COR-L47 (cell line): ENCODE measurements around the gene TSHZ1.

ENCODE experiments used
- DNase-seq: peaks from one replicate; lab custom pipeline; 2025; lab: John Stamatoyannopoulos, UW

The TSHZ1 gene

GRCh38 chr18:75207310-75208154 is 3.1 kb upstream of the TSHZ1 start:
- no peak for DNase-seq

DNA sequence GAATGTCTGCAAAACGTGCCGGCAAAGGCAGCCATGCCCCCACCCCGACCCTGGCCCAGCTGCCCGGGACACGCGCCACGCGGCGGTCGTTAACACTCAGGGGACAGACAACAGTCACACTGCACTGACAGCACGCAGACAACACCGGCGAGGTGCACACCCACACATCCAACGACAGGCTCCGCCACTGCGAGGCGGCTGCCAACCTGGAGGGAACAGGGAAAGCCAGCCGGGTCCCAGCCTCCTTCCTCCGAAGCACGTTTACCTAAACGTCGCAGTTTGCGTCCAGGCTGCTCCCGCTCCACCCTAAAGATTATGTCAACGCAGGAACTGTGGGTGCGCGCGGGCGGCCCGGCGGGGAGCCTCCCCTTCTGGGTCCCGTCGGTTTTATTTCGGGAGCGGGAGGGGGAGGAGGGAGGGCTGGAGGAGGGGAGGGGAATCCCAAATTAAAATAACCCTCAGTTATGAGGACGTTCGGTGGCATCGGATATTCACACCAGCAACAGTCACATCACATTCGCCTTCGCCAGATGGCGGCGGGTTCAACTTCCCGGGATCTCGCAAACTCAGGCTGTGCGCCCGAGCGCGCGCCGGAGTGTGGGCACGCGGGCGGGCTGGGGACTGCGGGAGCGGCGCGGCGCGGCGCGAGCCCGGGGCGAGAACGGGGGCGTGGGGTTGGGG is 2.3 kb upstream of the TSHZ1 start:
- DNase-seq = peak; percentile 72

- no peak for DNase-seq
Measured at GRCh38 chr18:75208836-75209128, 1.8 kb upstream of the TSHZ1 start.

DNA sequence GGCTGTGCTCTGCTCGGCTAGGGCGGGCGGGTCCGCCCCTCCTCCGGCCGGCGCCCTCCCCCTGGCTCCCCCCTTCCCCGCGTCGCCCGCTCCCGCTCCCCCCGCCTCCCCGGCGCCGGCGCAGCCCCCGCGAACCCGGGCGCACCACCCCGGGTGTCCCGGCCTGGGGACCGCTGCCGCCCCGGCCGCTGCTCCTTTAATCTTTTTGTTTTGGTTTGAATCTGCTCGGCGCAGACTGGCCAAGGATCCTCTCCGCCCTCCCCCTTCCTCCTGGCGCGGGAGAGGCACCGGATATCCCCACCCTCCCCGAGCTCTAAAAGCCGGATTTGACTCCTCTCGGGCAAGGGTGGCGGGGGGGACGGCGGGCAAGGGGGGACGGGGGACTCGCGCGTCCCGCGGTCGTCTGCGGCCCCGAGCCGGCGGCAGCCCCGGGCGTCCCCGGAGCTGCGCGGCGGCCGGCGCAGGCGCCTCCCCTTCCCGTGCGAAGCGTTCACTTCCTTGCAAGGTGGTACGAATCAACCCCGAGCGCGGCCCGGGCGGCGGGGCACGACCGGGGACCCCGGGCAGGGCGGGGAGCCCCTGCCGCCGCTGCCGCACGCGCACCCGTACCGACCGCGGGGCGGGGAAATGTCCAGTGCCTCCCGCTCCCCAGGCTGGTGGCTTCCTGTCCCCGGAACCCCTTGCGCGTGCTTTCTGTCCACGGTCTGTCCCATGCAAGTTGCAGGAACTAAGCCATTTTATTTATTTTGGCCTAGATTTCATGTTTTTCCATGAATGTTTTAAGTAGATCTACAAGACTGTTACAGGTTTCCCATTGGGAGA is 1.3 kb upstream of the TSHZ1 start, which contains the start of gene PTGR3:
Gene PTGR3, minus strand, starts transcription at position 11 of the 822 bp plus-strand sequence. CDS start 81 bp downstream, outside the sequence.
- peak; percentile 87 for DNase-seq

GRCh38 chr18:75209951-75210258 is 692 bp upstream of the TSHZ1 start:
- peak; percentile 39 for DNase-seq

GRCh38 chr18:75211002-75211621 is 515 bp downstream of the TSHZ1 start:
- DNase-seq = no peak

GRCh38 chr18:75211626-75211952 is 992 bp downstream of the TSHZ1 start:
- no peak for DNase-seq

- peak; percentile 47 for DNase-seq
Measured at GRCh38 chr18:75211953-75212750, 1.6 kb downstream of the TSHZ1 start.

GRCh38 chr18:75212751-75213090 is 2.1 kb downstream of the TSHZ1 start:
- no peak for DNase-seq

- peak; percentile 74 for DNase-seq
Measured at GRCh38 chr18:75213611-75214331, 3.2 kb downstream of the TSHZ1 start.

- no peak for DNase-seq
Measured at GRCh38 chr18:75214332-75214690, 3.7 kb downstream of the TSHZ1 start.

DNA sequence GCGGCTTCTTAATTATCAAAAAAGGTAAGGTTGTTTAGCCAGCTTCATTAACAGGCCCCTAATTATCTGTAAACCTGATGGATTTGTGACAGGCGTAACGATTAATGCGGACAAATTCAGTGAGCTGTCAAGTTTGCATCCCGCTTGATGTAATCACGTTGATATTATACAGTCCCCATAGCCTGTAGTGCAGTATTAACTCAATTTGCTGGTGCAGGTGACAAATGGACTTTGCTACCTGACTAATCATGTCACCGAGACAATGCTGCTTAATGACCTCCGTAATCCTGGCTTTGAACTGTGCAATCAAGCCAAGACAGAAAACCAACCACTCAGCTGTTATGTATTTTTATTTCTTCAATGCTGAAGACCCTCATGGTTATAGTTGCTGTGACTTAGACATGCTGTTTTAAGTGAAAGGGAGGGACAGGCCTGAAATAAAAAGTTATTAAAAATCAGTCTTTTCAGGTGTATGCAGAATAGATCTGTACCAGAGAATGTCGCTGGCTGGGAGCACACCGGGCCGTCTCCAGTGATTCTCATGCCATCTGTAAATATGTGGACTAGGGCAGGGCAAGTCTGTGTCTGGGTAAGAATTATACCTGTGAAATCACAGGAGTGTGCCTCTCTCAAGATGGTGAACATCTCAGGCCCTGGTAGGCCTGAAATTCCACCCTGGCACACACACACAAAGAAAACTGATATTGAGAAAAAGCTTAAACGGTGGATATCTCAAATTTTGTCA is 4.3 kb downstream of the TSHZ1 start:
- no peak for DNase-seq

DNA sequence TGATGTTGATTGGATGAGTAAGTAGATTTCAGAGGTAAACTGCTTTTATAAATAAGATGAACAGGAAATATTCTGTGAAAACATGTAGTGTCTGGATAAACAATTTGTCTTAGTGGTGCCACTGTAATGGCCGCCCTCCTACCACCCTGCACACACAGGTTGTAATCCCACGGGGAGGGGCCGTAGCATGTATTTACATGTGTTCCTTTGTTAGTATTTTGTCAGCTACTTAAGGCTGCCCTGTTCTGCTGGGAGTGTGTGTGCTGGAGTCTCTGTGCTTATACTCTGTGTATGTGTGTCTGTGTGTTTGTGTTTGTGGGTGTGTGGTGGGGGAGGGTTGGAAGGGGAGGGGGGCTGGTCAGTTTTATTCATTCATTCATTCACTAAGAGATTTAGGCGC is 5.1 kb downstream of the TSHZ1 start:
- peak; percentile 16 for DNase-seq

GRCh38 chr18:75216212-75216910 is 5.8 kb downstream of the TSHZ1 start:
- DNase-seq = no peak

GRCh38 chr18:75216911-75217689 is 6.5 kb downstream of the TSHZ1 start:
- DNase-seq = no peak

- no peak for DNase-seq
Measured at GRCh38 chr18:75218065-75218923, 7.7 kb downstream of the TSHZ1 start.

- DNase-seq = no peak
Measured at GRCh38 chr18:75219745-75220375, 9.3 kb downstream of the TSHZ1 start.
